Spleen (tissue), 11 donors: ENCODE results near the gene OLR1. TPM values are rescaled to one million over a fixed set of nuclear protein-coding genes. Genes with fewer than 3 reads are reported as not detected.
"Not testable (repeated sequence)": the region's sequence is repeated elsewhere in the genome, so short reads cannot be mapped to it uniquely, and the experiment has no call there.

Experiments used
- DNase-seq: peaks from one replicate; pipeline ENCODE4 v3.0.0-alpha.2; 2020
- H3K27ac ChIP-seq, 8 donors: fragments of 200-600 bp; sonication (generic) in 7 of 8; 1 replicate in 4 of 8; 2 replicates in 4 of 8; pipeline versions ENCODE4 v1.5.0 to v1.8.0; 2016 to 2021; ENCODE audit warnings: inconsistent platforms in 4 of 8, mild to moderate bottlenecking in 4 of 8, moderate library complexity in 1 of 8
- H3K27me3 ChIP-seq, 7 donors: fragments of 200-600 bp; sonication (generic) in 6 of 7; replicated peaks in 1 of 7; 1 replicate in 4 of 7; 2 replicates in 3 of 7; pipeline versions ENCODE4 v1.5.0 to v1.8.0; 2016 to 2021; ENCODE audit warnings: inconsistent platforms in 3 of 7, mild to moderate bottlenecking in 1 of 7
- H3K36me3 ChIP-seq, 6 donors: fragments of 200-600 bp; sonication (generic) in 5 of 6; 1 replicate in 4 of 6; 2 replicates in 2 of 6; pipeline versions ENCODE4 v1.5.0 to v1.8.0; 2016 to 2021; ENCODE audit warnings: inconsistent platforms in 2 of 6
- H3K4me1 ChIP-seq, 6 donors: fragments of 200-600 bp; sonication (generic) in 5 of 6; 1 replicate in 3 of 6; 2 replicates in 3 of 6; pipeline versions ENCODE4 v1.5.0 to v1.8.0; 2016 to 2021; ENCODE audit warnings: inconsistent platforms in 3 of 6
- H3K4me3 ChIP-seq, 8 donors: fragments of 200-600 bp; sonication (generic) in 7 of 8; 1 replicate in 4 of 8; 2 replicates in 4 of 8; pipeline versions ENCODE4 v1.5.0 to v1.8.0; 2016 to 2021; ENCODE audit warnings: inconsistent platforms in 4 of 8, mild to moderate bottlenecking in 4 of 8, moderate library complexity in 2 of 8
- H3K9me3 ChIP-seq, 8 donors: fragments of 200-600 bp; sonication (generic) in 7 of 8; 1 replicate in 4 of 8; 2 replicates in 4 of 8; pipeline versions ENCODE4 v1.5.0 to v1.8.0; 2016 to 2021; ENCODE audit warnings: inconsistent platforms in 4 of 8
- CTCF ChIP-seq, 11 experiments: fragments of 200-600 bp in 7 of 11; fragments of 450-650 bp in 4 of 11; sonication (generic) in 4 of 11; IDR thresholded peaks in 8 of 11; conservative IDR thresholded peaks in 3 of 11; 1 replicate in 7 of 11; 2 replicates in 4 of 11; pipeline versions ENCODE4 v1.4.0 to v1.8.0; 2016 to 2021; ENCODE audit warnings: antibody characterized with exemption in 11 of 11, inconsistent platforms in 4 of 11, mild to moderate bottlenecking in 1 of 11
- POLR2A ChIP-seq, 3 donors: fragments of 450-650 bp; IDR thresholded peaks; one replicate each; pipeline ENCODE4 v1.5.1; 2017; ENCODE audit warnings: antibody characterized with exemption in 3 of 3, mild to moderate bottlenecking in 1 of 3
- POLR2AphosphoS5 ChIP-seq, 3 donors: sonication (generic); formaldehyde crosslinking; IDR thresholded peaks; one replicate each; pipeline ENCODE4 v1.5.1; 2017; ENCODE audit warnings: antibody characterized with exemption in 3 of 3
- WGBS, 5 donors: extraction: QIAGEN DNeasy Blood & Tissue Kit in 3 of 5; methylation state at CpG; one replicate each; pipeline versions ENCODE4 v1.1.5 to v1.1.7; 2013 to 2018; 5-methylcytosine and 5-hydroxymethylcytosine counted together
- intact Hi-C: fragments of 100-400 bp; cut with DNase I; formaldehyde crosslinking; loops from one replicate; pipeline ENCODE4 v1.15.0; 2023; ENCODE audit warnings: low total_unique reads
- polyA plus RNA-seq, 3 donors: library from polyadenylated mRNA; stranded (reverse); fragments of 200-250 nt; gene quantifications; one replicate each; pipeline ENCODE4 v1.2.1, GENCODE V29; 2013
- total RNA-seq, 7 donors: library from RNA; depleted of rRNA in 3 of 7; stranded (reverse); fragments of >200 nt in 3 of 7; fragmentation: NEBNext Ultra II Directional in 4 of 7; extraction: Animal tissue kit (Norgen Biotek cat#: 25700) in 4 of 7; gene quantifications; one replicate each; pipeline versions ENCODE4 v1.1.0 to v1.2.1, GENCODE V29; 2016 to 2021
- donor health status: healthy with polysubstance abuse.
- donor health status: DM: no; HTN: no; CAD: no; lungs with moderate emphysema.
- donor health status: DM: no; HTN: no; CAD: no.
- donor health status: Bipolar disorder and iron deficiency.
- donor health status: healthy.
- donor health status: DM: no; HTN: no; CAD: no.
- donor health status: DM: yes; HTN: yes; CAD: no.

Gene OLR1
- total and polyA plus RNA-seq, 10 donors, result 0.09 to 10.5 (median 1.2) TPM; not detected in 3

- no peak overlapping the region for H3K4me3 ChIP-seq
- H3K36me3 ChIP-seq, result no peaks in the 10 kb centered on the region
- no peak overlapping the region for H3K27ac ChIP-seq
- H3K9me3 ChIP-seq, result no peaks in the 10 kb centered on the region
- peaks cover 0 to 24% (median 5%) of the 10 kb centered on the region in 6 donors for H3K4me1 ChIP-seq
- DNase-seq, result no peak
- H3K27me3 ChIP-seq, result peaks cover 0 to 67% (median 6%) of the 10 kb centered on the region in 7 donors
- intact Hi-C loops, result loop anchor here (2.0 kb wide), 1 partner anchor 38 kb away; no protein-coding TSS in a partner anchor
- TF ChIP-seq POLR2AphosphoS5 (IDR thresholded peaks at IDR 0.05), result peak in 1 of 3 donors; percentile 11
- no peak for TF ChIP-seq POLR2A (IDR thresholded peaks at IDR 0.05)
- peak in 10 of 11 experiments; percentile 41 to 79 (median 69) for TF ChIP-seq CTCF (IDR thresholded peaks at IDR 0.05 in 8 of 11, conservative IDR thresholded peaks at IDR 0.05 in 3 of 11)
- 44 to 50% (median 47%) methylated on average over 13 of the region's 13 CpGs for WGBS, 5 donors
These were observed 18.8 kb upstream of the OLR1 start for GRCh38 chr12:10190558-10191388.

GRCh38 chr12:10189653-10190052 lies 17.7 kb upstream of the OLR1 start:
- no peaks in the 10 kb centered on the region for H3K36me3 ChIP-seq
- H3K27ac ChIP-seq, result no peak overlapping the region
- no peak overlapping the region for H3K4me3 ChIP-seq
- no peak for DNase-seq
- no peaks in the 10 kb centered on the region for H3K9me3 ChIP-seq
- WGBS, 5 donors, result 57 to 83% (median 62%) methylated on average over 5 of the region's 5 CpGs
- H3K4me1 ChIP-seq, result peaks cover 0 to 28% (median 3%) of the 10 kb centered on the region in 6 donors
- no peak for TF ChIP-seq POLR2AphosphoS5 (IDR thresholded peaks at IDR 0.05)
- no peak for TF ChIP-seq CTCF (IDR thresholded peaks at IDR 0.05 in 8 of 11, conservative IDR thresholded peaks at IDR 0.05 in 3 of 11)
- TF ChIP-seq POLR2A (IDR thresholded peaks at IDR 0.05), result no peak
- intact Hi-C loops, result loop anchor here (2.0 kb wide), 1 partner anchor 37 kb away; no protein-coding TSS in a partner anchor
- peaks cover 0 to 65% (median 6%) of the 10 kb centered on the region in 7 donors for H3K27me3 ChIP-seq

- intact Hi-C loops, result not testable (repeated sequence)
These were observed 15.0 kb upstream of the OLR1 start for GRCh38 chr12:10186958-10187357.

GRCh38 chr12:10186299-10186698 lies 14.4 kb upstream of the OLR1 start:
- Histone ChIP-seq H3K4me1 (peaks cover 0 to 47% (median 3%) of the 10 kb centered on the region in 6 donors), H3K27me3 (peaks cover 0 to 55% (median 6%) of the 10 kb centered on the region in 7 donors), H3K9me3 (no peaks in the 10 kb centered on the region), H3K36me3 (no peaks in the 10 kb centered on the region), H3K27ac (peak overlapping the region in 5 of 8 donors; percentile 6 to 58 (median 24)), H3K4me3 (no peak overlapping the region)
- intact Hi-C loops, result no loop called here
- WGBS, 5 donors, result 25 to 55% (median 34%) methylated on average over 11 of the region's 11 CpGs
- DNase-seq, result peak; percentile 88
- TF ChIP-seq POLR2AphosphoS5 (IDR thresholded peaks at IDR 0.05) (peak; percentile 26 to 49 (median 41)), CTCF (IDR thresholded peaks at IDR 0.05 in 8 of 11, conservative IDR thresholded peaks at IDR 0.05 in 3 of 11) (no peak)

More at GRCh38 chr12:10186958-10187357, 15.0 kb upstream of the OLR1 start:
- not testable (repeated sequence) for H3K36me3 ChIP-seq, H3K9me3 ChIP-seq, H3K4me3 ChIP-seq
- Histone ChIP-seq H3K27ac (peak overlapping the region in 2 of 8 donors; percentile 24 to 57), H3K27me3 (peaks cover 0 to 57% (median 5%) of the 10 kb centered on the region in 7 donors), H3K4me1 (peaks cover 0 to 47% (median 3%) of the 10 kb centered on the region in 6 donors)
- peak; percentile 52 for DNase-seq
- WGBS, 5 donors, result 63 to 82% (median 71%) methylated on average over 5 to 6 of the region's 6 CpGs
